Measurements from ENCODE around the gene PEAK3.

Gene PEAK3

DNA sequence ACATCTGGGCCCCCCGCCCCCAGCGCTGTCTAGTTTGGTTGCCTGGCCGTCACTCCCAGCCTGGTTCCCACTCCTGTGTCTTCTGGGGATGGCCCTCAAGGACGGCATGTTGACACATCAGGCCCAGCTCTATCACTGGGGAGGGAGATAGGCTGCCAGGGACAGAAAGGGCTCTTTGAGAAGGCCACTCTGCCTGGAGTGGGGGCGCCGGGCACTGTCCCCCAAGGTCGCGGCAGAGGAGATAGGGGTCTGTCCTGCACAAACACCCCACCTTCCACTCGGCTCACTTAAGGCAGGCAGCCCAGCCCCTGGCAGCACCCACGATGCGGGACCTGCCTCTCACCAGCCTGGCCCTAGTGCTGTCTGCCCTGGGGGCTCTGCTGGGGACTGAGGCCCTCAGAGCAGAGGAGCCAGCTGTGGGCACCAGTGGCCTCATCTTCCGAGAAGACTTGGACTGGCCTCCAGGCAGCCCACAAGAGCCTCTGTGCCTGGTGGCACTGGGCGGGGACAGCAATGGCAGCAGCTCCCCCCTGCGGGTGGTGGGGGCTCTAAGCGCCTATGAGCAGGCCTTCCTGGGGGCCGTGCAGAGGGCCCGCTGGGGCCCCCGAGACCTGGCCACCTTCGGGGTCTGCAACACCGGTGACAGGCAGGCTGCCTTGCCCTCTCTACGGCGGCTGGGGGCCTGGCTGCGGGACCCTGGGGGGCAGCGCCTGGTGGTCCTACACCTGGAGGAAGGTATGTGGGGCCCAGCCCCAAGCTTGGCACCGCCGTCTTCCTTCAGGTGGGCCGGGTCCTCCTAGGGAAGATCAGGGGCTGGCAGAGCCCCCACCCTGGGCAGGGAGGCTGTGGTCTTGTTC, 32.7 kb downstream of the PEAK3 start, which contains the start of gene AMH:
Gene AMH (plus strand): TSS at position 314 of the 857 bp plus-strand sequence. CDS start 10 bp downstream, at position 324.
- no peak for DNase-seq

DNA sequence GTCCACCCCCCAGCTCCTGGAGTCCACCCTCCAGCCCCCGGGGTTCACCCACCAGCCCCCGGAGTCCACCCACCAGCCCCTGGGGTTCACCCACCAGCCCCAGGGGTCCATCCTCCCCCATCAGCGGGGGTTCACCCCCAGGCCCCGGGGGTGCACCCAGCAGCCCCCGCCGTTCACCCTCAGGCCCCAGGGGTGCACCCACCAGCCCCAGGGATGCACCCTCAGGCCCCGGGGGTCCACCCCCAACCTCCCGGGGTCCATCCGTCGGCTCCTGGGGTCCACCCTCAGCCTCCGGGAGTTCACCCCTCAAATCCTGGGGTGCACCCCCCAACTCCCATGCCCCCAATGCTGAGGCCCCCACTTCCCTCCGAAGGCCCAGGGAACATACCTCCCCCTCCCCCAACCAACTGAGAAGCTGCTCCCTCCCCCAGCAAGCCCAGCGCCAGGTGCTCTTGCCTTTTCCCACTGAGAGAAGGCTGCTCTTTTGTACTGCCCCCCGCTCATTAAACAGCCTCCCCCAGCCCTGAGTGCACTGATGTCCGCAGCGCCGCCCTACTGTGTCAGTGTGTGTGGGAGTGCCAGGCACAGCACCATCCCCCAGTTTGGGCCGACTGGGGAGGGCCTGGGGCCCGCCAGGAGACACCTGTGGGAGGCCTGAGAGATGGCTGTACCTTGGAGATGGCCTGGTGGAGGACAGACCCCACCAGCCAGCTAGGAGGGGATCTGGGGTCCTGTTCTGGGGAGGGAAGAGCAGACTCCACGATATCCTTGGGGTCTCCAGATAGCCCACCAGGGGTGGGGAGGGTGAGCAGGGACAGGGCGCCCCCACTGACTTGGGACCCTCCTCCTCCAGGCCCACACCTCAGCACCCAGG, 33.6 kb downstream of the PEAK3 start:
- peak; percentile 65 for DNase-seq

DNA sequence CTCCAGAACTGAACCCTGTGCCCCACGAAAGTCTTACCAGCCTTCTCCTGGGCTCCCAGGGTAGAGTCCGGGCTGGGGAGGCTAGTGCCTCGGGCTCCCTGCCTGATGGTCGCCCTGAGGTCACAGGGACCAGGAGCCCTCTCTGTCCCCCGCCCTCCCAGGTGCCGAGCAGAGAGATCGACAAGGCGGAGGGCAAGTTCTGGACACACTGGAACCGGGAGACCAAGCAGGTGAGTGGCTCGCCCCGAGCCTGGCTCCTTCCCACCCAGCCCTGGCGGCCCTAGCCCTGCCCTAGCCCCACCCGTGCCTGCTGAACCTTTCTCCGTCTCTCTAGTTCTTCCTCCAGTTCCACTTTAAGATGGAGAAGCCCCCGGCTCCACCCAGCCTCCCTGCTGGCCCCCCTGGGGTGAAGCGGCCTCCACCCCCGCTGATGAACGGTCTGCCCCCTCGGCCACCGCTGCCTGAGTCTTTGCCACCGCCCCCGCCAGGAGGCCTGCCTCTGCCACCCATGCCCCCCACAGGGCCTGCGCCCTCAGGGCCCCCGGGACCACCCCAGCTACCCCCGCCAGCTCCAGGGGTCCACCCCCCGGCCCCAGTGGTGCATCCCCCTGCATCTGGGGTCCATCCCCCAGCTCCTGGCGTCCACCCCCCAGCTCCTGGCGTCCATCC, 34.4 kb downstream of the PEAK3 start:
- DNase-seq = no peak

DNA sequence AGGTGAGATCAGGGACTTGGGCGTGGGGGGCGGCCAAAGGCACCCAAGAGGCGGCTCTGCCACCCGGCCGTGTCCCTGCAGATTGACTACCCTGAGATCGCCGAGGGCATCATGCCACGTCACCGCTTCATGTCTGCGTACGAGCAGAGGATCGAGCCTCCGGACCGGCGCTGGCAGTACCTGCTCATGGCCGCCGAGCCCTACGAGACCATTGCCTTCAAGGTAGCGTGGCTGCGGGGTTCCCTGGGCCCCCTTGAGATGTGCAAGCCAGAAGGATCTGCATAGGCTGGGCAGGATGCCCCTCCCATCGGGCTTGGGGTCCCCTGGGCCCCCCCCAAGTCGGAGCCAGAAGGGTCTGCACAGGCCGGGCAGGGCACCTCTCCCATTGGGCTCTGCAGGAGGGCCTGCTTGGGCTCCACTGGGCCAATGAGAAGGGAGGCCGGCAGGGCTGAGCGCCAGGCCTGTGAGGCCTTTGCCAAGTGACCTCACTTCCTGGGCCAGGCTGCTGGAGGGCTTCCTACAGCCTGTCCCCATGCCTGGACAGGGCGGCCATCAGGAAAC, 35.1 kb downstream of the PEAK3 start:
- no peak for DNase-seq

DNA sequence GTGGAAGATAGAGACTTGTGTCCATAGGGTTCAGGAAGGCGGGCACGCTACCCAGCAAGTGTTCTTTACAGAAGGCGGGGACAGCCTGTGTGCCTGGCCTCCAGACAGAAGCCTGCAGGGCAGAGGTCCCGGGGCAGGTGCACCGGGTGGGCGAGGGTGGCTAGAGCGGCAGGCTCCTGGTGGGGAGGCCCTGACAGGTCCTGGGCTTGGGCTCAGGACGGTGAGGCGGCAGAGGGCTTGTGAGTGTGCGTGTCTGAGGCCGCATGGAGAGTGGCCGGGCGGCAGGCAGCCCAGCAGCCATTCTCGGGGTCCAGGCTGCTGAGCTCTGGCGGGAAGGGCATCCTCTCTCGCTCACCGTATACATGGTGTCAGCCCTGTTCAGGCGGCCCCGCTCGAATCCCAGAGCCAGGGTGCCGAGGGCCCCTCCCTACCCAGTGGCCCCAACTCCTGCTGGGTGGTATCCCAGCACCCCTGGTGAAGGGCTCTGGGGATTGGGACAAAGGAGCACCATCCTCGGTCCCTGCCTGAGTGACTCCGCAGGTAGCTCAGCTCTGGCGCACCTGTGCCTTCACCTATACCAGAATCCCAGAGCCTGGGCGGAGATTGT, 35.9 kb downstream of the PEAK3 start:
- DNase-seq = no peak

DNA sequence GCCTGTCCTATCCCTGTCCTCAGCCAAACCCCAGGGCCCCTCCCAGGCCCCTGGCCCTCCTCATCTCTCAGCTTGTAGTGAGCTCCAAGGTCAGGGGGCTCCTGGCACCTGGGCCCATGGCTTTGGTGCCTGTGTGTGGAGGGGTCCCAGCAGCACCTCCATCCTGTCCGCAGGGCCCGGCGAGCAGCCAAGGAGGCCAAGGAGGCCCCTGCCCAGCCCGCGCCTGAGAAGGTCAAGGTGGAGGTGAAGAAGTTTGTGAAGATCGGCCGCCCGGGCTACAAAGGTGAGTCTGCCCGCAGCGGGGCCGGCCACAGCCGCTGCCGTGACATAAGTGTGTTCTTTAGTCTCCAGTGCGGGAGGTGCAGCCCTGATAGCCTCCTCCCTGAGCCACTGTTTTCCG, 36.7 kb downstream of the PEAK3 start:
- no peak for DNase-seq

DNA sequence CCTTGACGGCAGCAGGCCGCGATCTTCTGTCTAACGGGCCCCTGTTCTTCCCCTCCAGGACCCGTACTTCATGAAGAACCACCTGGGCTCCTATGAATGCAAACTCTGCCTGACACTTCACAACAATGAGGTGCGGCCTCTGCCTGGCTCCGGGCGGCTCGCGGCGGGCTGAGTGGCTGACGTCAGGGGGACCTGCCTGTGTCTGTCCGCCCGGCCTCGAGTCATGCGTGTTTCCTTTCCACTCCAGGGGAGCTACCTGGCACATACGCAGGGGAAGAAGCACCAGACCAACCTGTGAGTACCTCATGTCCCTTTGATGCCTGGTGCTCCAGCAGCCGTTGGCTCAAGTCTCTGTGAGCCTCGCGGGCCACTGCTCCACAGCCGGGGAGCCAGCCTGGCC, 37.5 kb downstream of the PEAK3 start:
- no peak for DNase-seq

DNA sequence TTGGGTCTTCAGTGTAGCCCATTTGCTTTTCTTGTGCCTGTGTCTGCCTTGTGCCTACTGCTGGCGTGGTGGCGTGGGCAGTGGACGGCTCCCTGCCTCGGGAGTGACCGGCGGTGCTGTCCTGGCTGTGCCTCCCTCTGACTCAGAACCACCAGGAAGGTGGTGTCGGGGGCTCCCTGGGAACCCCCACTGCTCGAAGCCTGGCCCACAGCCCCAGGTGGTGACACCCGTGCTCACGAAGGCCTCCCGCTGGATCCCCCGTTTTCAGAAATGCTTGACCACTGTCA, 37.9 kb downstream of the PEAK3 start:
- no peak for DNase-seq

DNA sequence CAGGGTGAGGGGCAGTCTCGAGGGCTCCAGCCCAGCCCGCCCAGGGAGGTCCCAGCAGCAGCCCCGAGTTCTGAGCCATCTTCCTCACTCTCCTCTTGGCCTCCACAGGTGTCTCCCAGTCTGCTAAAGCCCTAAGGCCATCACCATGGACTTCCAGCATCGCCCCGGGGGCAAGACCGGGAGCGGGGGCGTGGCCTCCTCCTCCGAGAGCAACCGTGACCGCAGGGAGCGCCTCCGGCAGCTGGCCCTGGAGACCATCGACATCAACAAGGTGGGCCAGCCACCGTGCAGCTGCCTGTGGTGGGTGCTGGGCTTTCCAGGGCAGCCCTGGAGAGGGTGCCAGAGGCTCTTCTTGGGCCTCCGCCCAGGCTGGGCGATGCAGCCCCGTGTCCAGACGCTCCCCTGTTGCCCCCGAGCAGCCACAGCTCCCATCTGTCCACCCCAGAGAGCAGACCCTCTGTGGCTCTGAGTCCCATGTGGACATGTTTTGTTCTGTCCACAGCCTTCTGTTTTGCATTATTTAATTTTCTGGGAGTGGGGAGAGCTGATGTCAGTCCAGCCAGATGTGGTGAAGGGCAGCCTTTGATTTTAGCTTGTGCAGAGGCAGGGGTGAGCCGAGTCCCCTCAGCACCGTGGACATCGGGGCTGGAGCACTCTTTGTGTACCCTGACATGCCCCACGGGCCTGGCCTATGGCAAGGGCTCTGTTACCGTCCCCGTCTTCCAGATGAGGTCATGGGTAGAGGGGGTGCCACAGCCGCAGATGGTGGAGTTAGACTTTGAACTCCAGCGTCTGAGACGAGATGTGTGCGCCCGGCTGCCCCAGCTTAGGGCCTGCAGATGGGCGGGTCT, 38.5 kb downstream of the PEAK3 start:
- DNase-seq = no peak

DNA sequence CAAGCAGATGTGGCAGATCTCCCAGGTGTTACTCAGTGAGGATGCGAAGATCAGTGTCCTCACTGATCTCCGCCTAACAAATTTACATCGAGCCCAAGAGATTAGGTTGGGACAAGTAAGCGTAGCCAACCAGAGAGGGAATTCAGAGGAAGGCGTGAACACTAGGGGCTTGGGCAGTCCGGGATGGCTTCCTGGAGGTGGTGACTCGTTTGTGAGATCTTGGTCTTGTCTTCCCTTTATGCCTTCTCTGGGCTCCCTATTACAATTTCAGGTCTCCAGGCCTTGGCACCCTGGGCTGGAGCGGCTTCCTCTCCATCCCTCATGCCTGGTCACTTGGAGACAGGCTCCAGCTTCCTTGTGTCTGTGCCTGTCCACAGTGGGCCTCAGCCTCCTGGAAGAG, 39.2 kb downstream of the PEAK3 start:
- DNase-seq = no peak

DNA sequence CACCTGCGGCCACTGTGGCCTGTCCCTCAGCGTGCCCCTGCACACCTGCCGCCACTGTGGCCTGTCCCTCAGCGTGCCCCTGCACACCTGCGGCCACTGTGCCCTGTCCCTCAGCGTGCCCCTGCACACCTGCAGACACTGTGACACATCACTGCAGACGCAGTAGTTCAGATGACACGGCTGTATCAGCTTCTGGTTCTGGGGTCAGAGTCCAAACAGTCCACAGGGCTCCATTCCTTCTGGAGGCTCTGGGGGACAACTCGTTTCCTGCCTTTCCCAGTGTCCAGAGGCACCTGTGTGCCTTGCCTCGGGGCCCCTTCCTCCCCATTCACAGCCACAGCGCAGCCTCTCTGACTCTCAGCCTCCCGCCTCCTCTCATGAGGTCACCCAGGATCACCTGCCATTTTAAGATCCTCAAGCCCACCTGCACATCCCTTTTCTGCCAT, 39.9 kb downstream of the PEAK3 start:
- DNase-seq = no peak

DNA sequence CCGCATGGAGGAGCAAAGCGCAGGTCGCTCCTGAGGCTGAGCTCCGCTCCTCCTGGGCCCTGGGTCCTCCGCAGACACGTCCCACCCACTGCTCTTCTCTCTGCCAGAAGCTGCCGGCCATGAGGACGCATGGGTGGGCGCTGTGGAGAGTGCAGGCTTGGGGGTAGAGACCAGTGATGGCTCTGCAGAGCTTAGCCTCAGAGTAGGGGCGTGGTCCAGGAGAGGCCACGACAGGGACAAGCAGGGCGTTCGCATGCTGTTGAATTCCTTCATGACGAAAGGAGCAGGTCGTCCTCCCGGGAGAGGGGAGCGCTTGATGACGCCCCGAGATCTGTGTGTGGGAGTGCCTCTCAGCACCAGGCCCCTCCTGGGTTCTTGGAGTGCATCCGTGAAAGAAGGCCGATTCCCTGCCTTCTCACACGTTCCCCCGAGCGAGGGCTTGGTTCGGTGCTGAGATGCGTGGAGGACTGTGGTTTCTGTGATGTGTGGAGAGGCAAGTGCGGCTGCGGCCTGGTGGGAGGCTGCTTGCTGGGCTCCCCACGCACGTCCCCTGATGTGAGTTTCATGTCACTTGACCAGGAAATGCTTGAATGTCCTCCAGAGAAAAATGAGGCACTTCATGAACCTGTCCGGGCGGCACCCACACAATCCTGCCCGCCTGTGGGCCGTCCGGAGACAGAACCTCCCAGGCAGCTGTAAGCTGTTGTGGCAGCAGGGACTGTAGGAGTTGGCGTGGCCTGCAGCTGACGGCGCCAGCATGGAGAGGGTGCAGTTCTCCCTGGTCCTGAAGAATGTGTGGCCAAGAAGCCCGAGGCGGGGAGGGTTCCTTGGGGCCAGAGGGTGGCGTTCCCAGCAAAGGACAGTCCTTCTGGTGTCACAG, 40.9 kb downstream of the PEAK3 start:
- no peak for DNase-seq

DNA sequence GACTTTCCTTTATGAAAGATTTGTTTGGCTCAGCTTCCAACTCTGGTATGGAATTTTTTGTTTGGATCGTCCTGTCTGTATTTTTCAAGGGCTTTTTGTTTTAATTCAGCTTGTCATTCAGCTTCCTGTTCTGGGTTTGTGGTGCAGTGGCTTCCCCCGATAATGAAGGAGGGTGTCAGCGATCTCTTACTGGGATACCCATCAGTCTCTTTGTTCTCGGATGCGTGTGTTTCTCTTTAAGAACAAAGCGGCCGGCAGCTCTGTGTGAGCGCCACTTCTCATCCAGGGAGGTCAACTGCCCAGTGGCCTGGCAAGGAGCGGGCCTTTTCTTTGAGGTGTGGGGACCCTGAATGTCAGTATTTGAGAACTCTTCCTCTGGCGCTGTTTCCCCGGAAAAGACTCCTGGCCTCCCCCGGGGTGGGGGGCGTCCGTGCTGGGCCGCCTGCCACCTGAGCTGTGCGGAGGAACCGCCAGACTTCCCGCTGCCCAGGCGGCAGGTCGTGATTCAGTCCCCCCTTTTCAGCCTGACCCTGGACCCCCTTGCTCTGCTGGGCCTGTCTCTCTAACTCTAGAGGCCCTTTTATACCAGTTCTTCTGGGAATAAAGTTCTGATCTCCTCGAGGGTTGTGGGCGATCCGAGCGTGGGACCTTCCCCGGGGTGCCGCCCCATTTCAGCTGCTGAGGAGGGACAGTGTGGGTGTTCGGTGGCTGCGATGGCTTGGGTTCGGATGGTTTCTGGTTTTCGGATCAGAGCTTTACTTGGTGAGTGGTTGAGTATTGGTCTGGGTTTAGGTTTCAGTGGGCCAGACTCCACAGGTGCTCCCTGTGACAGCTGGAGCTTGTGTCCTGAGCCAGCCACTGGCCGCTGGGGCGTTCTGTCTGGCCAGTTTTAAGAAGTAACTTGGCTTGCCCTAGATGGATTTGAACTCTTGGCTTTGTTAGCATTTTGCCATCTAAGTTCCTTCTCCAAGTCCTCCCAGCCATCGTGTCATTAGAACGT, 41.9 kb downstream of the PEAK3 start:
- no peak for DNase-seq

DNA sequence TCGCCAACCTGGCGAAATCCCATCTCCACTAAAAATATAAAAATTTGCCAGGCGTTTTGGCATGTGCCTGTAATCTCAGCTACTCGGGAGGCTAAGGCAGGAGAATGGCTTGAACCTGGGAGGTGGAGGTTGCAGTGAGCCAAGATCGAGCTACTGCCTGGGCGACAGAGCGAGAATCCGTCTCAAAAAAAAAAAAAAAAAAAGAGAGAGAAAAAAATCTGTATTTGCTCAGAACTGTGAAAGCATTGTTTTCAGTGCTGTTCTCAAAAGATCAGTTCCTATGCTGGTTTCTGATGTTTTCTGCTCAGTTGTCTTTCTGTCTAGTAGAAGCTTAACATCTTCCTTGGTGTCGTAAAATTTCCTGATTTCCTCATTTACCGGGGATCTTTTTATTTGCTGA, 42.8 kb downstream of the PEAK3 start:
- DNase-seq = no peak

DNA sequence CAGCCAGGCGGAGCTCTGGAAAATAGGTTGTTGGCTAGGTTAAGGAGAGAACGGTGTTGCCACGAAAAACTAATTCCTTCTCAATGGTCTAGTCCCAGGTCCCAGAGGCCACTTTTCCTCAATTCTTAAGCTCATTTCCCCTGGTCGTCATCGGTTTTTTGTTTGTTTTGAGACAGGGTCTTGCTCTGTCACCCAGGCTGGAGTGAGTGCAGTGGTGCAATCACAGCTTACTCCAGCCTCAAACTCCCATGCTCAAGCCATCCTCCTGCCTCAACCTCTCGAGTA, 44.2 kb downstream of the PEAK3 start:
- DNase-seq = no peak

DNA sequence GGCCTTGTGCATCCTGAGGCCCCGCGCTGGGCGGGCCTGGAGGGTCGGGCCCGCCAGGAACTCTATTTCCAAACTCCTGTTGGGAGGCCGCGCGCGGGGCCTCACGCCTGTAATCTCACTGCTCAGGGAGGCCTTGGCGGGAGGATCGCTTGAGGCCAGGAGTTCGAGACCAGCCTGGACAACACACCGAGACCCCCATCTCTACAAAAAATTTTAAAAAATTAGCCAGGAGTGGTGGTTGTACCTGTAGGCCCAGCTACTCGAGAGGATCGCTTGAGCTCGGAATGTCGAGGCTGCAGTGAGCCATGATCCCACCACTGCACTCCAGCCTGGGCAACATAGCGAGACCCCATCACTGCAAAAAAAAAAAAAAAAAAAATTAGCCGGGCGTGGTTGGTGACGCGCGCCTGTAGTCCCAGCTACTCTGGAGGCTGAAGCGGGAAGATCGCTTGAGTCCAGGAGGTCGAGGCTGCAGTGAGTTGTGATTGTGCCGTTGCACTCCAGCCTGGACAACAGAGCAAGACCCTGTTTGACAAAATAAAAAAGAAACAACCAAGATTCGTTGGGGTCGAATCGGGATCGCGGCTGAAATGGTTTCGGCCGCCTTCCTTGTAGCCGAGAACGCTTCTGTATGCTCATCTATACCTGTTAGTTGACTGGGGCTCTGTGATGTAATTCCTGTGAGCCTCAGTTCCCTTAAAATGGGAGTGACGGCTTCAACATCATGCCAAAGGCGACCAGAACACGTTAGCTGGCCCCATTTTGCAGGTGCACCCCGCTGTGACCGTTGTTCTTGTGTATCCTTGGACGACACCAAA, 44.7 kb downstream of the PEAK3 start:
- no peak for DNase-seq

DNA sequence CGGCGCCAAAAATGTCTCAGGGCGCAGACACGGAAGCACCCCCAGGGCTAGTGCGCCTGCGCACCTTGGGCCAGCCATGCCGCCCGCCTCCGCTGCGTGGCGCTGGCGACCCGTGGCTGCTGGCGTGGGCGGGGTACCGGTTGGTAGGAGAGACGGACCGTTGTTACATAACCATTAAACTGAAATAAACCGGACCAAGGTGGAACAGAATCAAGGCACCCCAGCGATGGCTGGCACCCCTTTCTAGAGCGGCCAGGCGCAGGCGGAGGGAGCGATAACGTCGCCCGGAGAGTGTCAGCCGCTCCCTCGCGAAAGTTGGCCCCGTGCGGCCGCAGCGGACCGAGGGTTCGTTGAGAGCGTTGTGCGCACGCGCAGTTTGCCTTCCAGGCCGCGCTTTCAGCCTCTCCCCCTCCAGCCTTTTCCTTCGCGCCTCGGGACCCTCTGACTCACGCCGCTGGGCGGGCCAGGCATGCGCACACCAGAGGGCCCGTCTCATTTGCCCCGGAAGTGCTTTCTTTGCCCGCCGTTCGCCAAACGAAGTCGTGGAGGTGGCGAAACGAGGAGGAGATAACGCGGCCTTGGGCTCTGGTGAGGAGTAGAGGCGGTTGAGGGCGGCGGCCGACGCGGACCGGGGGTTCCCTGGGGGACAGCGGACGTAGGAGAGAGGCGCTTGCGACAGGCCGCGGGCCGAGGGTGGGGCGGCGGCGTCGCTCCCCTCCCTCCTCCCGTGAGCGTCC, 45.5 kb downstream of the PEAK3 start, which contains the start of the genes PLEKHJ1 and SF3A2:
Gene PLEKHJ1 (minus strand): TSS at position 16 of the 737 bp plus-strand sequence. CDS start 81 bp downstream, outside the sequence.
Gene SF3A2 (plus strand): TSS at position 511 of the 737 bp plus-strand sequence. CDS start 6,595 bp downstream, outside the sequence.
- DNase-seq = peak; percentile 98

DNA sequence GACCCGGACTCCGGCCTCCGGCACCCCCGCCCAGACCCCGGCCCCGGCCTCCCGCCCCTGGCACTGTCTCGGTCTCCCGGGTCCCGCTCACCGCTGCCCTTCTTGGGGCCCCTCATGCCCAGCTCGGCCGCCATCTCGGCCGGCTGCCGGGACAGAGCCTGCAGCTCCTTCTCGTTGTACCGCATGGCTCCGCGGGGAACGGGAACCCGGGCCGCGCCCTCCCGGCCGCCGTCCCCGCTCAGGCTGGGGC, 46.0 kb downstream of the PEAK3 start:
- no peak for DNase-seq

Data from NCI-H345 (cell line).